Activated naive CD4-positive, alpha-beta T cell (primary cell): ENCODE data around the gene ACOXL.
"Not testable (repeated sequence)": the region's sequence is repeated elsewhere in the genome, so short reads cannot be mapped to it uniquely, and the experiment has no call there.

Experiments
- DNase-seq, 4 experiments: peaks; one replicate each; lab custom pipeline; 2025; lab: John Stamatoyannopoulos, UW

Gene ACOXL

DNA sequence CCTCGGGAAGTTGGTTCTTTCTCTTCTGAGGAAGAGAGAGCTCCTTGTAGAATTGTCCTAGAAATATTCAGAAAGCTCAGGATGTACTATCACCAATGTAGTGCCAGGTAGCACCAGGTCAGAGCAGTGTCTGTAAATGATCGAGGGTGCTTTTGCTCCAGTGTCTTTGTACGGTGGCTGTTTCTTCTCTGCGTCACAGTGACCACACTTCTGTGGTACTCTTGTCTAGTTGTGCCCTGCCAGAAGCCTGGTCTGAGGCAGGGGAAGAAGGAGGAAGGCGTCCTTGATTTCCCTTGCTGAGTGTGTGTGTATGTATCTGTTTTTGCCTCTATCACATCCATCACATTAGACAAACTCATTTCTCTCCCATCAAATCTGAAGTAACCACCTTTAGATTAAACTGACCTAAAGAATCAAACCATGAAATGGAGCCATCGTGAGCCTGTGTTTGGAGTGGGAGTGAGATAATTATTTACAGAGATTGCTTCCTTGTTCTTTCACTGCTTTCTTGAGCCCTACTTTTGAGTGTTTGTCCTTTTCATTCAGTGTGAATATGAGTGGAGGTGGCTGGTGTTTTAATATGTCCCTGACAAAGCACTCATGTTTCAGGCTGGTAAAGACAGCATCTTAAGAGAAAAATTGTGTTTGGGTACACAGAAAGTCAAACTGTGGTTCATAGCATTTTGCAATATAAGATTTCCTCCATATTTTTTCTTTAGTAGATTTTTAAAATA, 97.2 kb downstream of the ACOXL start:
- no peak for DNase-seq

DNA sequence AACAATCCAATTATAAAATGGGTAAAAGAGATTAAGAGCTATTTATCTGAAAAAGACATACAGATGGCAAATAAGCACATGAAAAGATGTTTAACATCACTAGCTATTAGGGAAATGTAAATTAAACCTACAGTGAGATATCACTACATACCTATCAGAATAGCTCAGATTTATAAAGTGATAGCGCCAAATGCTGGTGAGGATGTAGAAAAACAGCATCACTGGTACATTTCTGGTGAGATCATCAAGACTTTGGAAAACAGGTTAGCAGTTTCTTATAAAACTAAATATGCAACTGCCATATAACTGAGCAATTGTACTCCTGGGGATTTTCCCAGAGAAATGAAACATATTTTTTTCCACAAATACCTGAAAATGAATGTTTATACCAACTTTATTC, 100.4 kb downstream of the ACOXL start:
- DNase-seq, result no peak

DNA sequence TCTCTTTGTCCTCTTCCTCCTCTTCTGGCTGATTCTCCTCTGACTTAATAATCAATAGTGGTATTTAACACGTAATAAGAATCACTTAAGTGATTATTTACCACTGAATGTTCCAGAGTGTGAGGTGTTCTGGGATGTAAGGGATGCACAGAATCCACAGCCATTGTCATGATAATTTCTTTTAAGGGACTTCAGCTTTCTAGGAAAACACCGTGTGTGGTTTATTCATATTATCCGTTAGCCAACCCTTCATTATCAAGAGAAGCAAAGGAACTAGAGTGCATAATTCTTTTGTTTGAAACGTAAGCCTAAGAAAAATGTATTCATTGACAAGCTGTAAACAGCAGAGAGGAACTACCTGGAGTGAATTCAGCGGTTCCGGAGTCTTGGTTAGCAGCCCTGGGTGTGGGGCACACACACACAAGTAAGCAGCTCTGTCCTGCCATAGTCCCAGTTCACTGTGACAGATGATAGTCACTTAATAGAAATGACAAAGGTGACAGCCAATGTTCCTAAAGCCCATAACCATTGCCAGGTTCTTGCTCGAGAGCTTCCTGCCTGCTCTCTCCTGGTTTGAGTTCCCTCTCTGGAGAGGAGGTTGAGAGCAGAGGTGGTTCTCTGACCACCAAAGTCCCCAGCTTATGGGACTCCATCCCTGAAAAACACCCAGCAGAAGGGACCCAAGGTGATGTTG, 101.9 kb downstream of the ACOXL start:
- no peak for DNase-seq

DNA sequence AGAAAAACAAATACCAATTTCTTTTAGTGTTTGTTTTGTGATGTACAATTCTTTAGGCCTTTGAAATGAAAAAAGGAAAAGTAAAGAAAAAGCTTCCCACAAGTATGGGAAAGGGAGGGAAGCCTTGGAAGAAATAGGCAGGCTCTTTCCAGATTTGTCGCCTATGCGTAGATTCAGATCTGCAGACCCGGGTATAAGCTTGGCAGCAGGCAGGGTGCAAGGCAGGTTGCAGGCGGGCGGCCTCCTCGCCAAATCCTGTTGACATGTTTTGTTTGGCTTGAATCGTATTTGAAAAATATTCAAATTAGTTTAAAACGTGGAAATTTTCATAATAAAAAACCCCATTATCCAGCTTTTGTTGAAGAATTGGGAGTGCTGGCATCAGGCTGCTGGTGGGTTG, 104.3 kb downstream of the ACOXL start:
- no peak for DNase-seq

DNA sequence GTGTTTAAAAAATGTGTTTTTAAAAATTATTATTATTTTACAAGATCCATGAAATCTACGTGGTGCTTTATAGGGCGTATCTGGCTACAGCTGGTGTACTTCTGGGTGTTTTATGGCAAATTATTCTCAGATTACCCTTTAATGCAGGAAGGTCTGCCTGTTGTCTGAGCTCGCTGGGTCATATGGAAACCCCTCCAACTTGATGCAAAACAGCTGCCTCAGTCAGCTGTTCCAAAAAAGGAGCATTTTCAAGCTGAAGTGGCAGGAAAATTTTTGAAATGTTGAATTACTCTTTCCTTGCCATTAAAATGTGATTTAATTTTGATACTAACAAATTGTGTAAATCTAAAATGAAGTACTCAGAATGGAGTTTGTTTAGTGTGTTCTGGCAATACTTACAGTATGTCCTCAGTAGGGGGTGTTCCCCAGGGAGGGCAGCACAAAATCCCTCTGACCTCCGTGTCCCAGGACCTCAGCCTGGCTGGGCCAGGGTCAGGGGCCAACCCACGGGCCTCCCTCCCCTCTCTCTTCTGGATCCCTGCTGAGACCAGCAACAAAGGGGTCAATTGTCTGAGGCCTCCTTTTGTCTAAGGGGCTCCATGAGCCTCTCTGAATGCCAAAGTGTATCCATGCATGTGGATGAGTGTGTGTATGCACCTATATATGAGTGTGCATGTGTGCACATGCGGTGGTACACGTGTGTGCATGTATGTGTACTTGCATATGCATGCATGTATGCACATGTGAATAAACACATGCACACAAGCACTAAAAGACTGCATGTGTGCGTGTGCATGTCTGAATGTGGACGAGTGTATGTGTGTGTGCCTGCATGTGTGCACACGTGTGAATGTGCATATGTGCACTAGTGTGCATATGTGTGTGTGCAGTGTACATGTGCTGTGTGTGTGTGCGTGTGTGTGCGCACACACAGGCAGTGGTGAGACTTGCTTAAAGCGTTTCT, 105.4 kb downstream of the ACOXL start:
- DNase-seq, result no peak

DNA sequence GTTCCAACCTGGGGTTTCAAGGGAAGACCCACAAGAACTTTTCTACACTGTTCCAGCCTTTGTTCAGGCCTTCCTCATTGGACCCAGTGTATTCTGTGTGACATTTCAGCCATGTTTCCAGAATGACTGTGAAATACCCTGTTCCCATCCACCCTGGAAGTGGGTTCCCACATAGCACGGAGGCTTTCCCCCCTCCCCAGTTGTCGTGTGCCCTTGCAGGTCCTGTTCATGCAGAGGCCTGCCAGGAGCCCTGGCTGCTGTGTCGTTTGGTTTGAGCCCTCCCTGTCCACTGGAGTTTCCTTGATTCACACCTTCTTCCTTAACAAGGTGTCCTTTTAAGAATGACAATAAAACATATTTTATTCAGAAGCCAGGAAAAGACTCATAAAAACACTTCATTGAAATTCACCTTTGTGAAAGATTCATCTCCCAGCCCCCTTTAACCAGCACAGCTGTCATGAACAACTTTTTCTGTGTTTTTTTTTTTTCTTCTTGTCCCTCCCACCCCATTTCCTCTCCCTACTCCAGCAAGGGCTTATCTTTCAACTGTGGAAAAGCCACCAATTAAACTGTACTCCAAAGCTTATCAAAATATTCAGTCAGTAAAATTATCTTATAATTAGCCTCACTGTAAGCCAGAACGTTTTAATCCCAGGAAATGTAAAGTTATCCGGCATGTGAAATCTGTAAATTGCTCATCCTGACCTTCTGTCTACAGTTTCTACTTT, 106.4 kb downstream of the ACOXL start:
- no peak for DNase-seq

DNA sequence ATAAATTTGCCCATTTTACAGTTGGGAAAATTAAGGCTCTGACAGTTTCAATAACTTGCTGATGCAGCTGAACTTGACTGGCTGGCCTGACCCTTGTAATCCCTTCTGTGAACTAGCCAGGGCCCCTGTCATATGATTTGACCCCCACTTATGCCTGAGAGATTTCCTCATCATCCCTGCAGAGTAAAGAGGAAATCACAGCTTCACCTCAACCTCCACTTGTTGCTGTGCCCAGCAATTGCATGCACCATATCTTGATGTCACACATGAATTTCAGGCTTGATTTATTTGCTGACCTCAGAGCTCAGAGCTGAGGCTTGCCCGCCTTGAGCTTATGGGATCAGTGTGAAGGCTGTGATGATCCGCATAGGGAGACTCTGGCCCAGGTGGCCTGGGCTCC, 108.1 kb downstream of the ACOXL start:
- DNase-seq, result no peak

DNA sequence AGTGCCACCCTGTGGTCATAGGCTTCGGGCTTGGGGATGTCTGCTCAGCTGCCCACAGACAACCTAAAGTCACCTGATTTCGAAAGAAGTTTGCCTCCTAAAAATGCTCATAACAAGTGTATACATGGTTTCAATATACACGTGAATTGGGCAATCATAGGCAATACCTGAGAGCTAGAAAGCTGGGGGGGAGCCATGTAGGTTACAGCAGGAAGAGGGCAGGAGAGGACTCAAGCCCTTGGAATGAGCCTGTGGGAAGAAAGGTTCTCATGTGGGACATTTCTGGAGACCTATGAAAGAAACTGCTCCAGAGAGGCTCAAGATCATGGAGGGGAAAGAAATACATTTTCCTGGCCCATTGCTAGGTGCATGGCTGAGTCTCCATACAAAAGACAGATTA, 109.7 kb downstream of the ACOXL start:
- no peak for DNase-seq

DNA sequence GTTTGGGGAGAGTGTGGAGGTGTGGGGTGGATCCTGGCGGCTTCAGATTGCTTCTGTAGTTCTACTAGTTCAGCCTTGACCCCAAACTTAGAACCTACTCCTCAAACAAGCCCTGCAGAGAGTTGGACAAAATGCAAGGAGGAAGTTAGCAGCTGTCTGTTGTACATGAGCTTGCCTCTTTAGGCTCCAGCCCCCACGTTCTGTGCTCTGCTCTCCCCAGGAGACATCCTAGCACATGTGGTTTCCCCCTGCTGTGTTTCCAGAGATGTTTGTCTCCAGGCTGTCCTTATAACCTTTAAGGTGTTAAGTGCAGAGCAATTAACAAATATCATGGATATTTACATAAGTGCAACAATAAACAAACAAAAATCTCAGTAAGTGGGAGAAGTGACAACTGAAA, 111.1 kb downstream of the ACOXL start:
- no peak for DNase-seq

DNA sequence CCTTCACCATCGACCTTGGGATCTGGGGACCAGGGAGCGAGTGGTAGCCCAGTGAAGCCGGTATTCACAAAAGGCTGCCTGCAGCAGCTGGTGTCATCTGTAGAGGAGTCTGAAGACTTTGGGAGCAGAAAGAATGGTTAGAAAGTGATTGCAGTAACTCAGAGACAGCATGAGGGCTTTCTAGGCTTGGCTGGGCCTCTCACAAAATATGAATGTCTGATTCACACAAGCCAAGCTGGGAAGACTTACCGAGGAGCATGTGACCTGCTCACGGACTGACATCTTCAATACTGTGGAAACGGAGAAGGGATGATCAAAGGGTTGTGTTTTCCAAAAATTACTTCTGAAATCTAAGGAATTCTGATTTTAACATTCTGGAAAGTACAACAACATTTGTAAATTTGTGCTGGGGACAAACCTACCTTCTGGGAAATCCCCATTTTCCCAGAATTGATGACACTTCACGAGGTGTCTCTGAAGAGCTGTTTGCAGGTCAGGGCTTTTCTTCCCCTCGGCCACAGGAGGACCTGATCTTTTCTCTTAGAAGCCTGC, 111.7 kb downstream of the ACOXL start:
- DNase-seq, result no peak

DNA sequence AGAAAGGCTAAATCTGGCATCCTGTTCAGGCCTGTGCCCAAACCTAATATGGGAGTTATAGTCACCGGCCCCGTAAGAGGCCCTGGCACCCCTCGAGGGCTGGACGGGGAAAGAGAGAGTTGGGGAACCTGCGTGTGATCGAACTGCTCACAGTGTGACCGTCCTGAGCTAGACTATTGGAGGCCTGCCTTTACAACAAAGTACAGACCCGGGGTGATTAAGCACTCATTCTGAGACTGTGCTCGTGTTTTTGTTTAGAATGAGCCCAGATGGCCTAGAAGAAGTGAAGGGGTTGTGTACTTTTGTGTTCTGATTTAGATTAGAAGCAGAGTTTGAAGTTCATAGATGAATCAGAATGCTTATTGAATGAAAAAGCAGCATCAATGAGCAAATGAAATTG, 115.3 kb downstream of the ACOXL start:
- no peak for DNase-seq

DNA sequence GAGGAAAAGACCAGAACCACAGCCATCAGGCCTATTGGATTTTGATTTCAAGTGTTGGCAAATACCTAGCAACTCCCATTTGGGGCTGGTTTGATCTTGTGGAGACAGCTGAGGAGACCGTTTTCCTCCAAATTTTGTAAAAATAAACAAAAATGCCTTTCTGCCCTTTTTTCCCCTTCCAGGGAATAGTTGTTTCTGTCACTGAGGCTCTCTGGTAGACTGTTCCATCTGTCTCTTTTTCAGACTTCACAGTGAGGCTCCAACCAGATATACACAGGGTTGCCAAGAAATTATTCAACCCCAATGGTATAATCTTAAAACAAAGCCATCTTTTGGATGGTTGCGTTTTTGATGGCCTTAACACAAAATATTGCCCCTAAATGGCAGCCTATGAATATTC, 115.7 kb downstream of the ACOXL start:
- DNase-seq, result no peak

DNA sequence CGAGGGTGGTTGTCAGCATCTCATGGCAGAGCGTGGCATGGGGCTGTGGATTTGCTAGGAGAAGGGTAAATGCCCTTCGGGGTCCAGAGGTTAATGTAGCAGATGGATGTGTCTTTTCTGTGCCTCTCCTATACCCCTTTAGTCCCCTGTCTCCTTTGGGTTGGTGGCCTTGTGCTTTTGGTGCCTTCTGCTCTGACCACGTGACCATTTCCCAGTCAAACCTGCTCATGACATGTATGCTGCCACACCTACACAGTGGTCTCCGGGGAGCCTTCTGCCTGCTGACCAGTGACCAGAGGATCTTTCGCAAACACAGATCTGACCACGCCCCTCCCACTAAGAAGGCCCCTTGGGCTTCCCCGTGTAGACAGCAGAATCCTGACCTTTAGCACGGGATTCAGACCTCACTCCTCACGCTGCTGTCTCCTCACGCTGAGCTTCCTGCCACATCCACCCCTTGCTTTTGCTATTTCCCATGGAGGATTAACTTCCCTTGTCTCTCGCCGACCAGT, 116.2 kb downstream of the ACOXL start:
- no peak for DNase-seq

DNA sequence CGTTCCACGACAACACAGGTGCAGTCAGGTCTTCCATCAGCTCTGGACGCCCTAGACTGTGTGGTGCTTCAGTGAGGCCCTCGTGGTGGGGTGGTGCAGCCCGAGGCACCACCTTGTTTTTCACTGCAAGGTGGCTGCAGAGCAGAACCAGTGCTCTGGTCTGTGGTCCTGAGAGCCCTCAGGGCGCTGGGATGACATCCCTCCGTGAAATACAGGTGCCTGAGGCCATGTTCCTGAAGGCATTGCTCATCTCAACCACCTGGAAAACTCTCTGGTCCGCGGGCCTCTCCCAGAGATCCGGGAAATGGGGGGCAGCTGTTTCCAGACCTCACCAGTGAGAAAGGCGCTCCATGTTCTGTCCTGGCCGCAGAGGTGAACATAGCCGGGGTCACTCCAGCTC, 119.2 kb downstream of the ACOXL start:
- DNase-seq, result no peak

DNA sequence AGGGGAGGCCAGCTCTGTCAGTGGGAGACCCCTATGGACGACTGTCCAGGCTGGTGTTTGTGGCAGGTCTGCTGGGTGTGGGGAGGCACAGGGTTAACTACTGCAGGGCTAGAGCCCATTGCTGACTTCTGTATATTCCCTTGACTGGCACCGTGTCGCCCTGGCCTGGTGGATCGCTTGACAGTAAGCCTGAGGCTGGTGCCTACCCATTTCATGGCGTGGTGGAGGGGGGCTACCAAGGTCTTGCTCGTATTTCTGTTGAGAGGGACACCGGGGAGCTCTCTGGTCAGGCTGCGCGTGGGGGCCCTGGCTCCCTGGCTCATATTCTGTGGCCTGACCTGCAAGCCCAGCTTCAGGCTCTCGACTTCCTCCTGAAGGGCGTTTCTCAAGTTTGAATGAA, 119.7 kb downstream of the ACOXL start:
- no peak for DNase-seq

DNA sequence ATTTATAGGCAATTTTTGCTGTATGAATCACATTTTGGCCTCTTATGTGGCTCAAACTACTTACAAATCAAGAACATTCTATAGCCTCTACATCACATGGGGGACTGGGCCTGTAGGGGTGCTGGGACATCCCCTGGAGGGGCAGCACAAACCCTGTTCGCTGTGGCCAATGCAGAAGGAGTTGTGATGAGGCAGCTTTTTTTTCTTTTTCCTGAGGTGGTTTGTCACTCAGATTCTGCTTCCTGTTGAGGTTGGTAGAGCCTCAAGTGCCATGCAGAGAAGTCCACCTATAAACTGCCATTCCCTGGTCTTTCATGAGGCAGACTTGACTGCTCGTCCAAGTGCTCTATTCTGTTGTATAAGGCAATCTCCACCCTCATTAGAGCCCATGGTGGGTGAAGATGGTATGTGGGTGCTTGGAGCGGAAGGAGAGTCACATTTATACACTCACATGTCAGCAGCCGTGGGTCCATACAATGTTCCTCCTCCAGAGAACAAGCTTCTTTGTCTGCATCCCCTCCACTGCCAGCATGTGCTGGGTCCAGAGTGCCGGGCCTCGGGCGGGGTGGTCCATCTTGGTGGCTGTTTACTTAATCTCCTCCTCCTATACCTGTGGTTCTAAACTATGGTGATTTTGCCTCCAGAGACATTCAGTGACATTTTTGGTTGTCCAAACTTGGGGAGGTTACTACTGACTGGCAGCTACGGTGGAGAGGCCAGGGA, 120.3 kb downstream of the ACOXL start:
- no peak for DNase-seq

DNA sequence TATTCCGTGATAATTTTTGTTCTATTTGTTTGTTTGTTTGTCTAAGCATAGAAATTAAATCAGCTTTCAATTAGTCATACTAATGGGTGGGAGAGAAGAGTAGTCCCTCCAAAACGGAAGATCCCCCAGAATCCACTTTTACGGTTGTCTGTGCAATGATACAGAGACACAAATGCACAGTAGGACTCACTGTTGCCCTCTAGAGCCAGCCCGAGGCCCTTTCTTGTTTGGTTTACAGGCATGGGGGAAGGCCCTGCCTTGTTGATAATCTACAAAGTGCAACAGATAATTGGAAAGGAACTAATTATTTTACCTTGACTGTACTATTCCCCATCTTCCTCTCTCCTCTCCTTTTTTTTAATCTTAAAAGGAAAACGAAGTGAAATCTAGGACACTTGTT, 121.1 kb downstream of the ACOXL start:
- no peak for DNase-seq

DNA sequence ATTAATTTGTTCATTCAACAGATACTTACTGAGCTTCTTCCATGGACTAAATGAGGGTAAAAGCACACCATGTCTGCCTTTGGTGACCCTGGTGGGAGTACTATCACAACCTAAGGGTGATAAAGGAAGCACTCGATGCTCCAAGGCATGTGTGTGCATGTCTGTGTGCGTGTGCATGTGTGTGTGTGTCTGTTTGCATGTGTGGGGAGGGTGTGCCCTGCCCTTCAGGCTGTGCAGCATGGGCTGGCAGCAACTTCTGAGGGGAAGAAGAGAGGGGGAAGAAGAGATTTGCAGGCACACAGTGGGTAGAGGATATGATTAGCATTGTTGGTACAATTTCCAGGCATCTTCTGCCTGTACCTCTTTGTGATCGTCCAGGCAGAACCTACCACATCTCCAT, 121.6 kb downstream of the ACOXL start:
- DNase-seq, result no peak

DNA sequence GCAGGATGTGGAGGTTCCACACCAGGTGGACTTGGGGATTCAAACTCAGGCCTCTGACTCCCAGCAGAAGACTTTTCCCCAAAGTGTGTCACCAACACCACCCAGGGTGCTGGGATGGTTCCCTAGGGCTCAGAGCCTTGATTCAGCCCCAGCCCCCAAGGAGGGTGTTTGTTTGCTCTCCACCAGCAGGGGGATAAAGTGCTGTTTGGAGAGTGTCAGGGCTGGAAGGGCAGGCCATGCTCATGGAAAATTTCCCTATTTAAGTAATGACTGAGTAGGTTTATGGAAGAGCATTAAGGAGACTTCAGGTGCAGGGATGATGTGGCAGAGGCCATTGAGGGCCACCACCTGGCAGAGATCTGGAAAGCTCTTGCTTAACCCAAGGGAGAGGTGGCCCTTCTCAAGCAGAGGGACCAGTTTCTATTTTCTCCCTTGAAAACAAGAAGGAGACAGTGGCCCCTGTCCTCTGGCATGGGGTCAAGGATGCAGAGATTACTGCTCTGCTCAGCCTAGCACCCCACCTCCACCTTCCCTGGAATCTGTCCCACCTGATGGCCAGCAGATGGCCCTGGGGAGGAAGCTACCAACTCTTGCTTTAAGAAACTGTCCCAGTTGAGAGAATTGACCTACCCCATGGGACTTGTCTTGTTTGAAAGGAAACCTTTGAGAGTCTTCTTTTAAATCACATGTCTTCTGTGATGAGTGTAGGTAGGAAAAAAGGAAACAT, 122.1 kb downstream of the ACOXL start:
- no peak for DNase-seq

DNA sequence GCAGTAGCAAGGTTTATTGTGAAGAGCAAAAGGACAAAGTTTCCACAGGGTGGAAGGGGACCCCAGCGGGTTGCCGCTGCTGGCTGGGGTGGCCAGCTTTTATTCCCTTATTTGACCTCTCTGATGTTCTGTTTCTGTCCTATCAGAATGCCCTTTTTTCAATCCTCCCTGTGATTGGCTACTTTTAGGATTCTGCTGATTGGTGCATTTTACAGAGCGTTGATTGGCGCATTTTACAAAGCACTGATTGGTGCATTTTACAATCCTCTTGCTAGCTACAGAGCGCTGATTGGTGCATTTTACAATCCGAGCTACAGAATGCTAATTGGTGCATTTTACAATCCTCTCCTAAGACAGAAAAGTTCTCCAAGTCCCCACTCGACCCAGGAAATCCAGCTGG, 123.5 kb downstream of the ACOXL start:
- not testable (repeated sequence) for DNase-seq
